Esophagus squamous epithelium (tissue), 4 donors: ENCODE measurements around the gene WASHC2A.
"Not testable (repeated sequence)": the region's sequence is repeated elsewhere in the genome, so short reads cannot be mapped to it uniquely, and the experiment has no call there.

Experiments used
- CTCF ChIP-seq, 6 experiments: fragments of 450-650 bp in 4 of 6; fragments of 200-600 bp in 2 of 6; sonication (generic) in 2 of 6; IDR thresholded peaks; one replicate each; pipeline ENCODE4 v1.5.1; 2016 to 2019; ENCODE audit warnings: antibody characterized with exemption in 6 of 6, mild to moderate bottlenecking in 4 of 6, moderate library complexity in 4 of 6
- POLR2A ChIP-seq, 4 donors: fragments of 450-650 bp; IDR thresholded peaks; one replicate each; pipeline ENCODE4 v1.6.1; 2017; ENCODE audit warnings: antibody characterized with exemption in 4 of 4, mild to moderate bottlenecking in 4 of 4, moderate library complexity in 3 of 4

GRCh38 chr10:50174788-50175525, 107.2 kb downstream of the WASHC2A start:
- TF ChIP-seq POLR2A, CTCF (IDR thresholded peaks at IDR 0.05): not testable (repeated sequence)
